ENCODE data around the gene SEPTIN2.
A peak's percentile ranks its signal among the peaks of the same experiment; 100 is the strongest.
"Not testable (repeated sequence)": the region's sequence is repeated elsewhere in the genome, so short reads cannot be mapped to it uniquely, and the experiment has no call there.

Gene SEPTIN2

GRCh38 chr2:241315879-241316631 lies at the start of gene SEPTIN2:
SEPTIN2 (plus strand) TSS chr2:241315925; CDS start chr2:241324233, 8,308 bp downstream.
- DNase-seq (ENCODE audit: low spot score), result peak; percentile 55

DNA sequence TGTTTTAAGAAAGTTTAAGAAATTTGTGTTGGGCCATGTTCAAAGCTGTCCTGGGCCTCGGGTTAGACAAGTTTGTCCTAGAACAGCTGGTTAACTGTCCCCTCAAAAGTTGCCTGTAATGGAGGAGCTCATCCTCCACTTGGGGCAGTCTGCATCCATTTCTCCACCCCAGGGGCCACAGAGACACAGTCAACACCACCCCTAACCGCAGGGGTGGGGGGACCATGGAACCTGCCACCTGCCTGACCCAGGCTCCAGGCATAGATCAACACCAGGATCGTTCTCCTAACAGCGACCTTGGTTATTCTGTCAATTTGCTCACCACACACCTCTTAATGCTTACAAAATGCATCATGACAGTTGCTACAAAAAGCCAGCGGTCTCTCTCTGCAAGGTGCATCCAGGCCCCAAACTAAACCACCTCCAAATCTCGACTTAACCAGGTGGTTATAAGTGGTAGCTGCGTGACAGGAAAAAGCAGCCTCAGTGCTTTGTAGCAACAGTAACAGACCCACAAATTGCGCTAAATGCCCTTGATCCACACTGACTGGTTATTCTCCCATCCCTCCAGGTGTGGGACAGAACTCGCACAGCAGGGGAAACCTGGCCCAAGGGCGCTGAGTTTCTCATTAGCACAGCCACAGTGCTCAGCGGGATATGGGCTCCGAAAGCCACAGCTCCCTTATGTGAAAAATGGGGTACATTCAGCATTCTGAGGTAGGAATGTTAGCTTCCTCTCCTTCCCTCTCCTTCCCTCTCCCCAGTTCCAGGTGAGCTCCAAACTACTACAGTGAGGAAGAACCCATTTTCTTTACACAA lies 48.3 kb upstream of the SEPTIN2 start:
- DNase-seq (ENCODE audit: low spot score), result no peak

DNA sequence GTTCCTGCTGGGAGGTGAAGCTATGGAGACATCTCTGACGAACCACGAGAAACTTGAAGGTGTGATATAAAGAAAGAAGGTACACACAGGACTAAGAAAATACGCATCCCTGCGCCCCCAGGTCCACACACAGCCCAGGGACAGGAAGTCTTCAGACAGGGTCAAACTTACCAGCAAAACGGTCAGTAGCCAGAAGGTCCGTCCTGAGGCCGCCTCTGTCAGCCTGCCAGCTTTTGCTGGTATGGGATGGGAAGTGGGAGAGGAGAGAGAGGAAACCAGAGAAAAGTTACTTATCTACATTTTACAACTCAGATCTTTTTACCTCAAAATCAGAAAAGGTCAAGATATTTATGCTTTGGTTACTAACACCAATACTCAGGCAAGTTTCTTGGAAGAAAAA lies 47.4 kb upstream of the SEPTIN2 start:
- no peak for DNase-seq (ENCODE audit: low spot score)

GRCh38 chr2:241268716-241269445 lies 46.8 kb upstream of the SEPTIN2 start:
- no peak for DNase-seq (ENCODE audit: low spot score)

DNA sequence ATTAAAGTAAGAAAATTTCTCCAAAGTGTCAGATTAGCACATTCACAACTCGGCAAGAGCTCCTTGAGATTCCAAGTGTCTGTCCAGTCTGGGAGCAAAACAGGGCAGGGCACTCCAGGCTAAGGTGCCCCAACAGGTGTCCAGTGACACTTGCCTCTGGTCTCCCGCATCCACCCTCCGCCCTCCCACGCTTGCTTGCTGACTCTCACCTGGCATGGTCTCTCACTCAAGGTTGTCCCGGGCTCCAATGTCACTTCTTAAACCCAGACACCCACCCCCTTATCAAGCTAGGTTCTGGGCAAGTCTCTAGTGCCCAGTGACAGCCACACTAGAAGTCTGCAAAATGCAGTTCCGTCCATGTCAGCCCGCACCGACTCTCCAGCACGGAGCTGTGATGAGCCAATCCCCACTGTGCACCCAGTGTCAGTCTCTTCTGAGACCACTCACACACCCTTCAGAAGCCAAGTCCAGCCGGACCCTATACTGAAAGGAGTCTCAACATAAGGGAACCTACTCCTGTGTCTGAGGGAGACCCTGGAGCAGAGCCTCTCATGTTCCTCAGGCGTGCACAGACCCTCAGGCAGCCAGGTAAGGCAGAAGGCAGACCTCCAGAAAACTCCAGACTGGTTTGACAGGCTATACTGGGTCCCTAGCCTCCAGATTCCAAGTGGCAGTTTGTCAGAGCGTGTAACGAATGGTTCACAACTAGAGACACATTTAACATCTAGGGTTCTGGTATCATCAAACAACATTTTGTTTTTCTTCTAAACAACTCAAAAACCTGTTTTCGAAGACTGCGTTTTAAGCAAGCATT lies 45.8 kb upstream of the SEPTIN2 start:
- no peak for DNase-seq (ENCODE audit: low spot score)

DNA sequence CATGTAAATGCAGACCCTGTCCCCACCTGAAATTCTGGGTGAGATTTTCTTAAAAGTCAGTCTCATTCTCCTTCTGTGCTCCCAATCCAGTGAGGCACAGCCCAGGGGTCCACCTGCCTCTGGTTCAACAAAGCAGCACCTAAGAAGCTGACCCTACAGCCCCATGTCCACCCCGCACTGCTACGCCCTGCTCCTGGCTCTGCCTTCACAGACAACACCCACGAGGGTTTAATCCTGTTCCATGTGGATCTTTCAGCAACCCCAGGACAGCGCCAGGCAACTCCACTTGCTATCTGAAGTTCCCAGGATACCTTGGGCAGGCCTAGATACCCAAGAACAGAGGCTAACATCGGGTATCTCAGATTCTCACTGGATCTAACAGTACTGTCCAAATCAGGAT lies 45.2 kb upstream of the SEPTIN2 start:
- no peak for DNase-seq (ENCODE audit: low spot score)

- no peak for DNase-seq (ENCODE audit: low spot score)
These were observed 43.9 kb upstream of the SEPTIN2 start for GRCh38 chr2:241271706-241272302.

DNA sequence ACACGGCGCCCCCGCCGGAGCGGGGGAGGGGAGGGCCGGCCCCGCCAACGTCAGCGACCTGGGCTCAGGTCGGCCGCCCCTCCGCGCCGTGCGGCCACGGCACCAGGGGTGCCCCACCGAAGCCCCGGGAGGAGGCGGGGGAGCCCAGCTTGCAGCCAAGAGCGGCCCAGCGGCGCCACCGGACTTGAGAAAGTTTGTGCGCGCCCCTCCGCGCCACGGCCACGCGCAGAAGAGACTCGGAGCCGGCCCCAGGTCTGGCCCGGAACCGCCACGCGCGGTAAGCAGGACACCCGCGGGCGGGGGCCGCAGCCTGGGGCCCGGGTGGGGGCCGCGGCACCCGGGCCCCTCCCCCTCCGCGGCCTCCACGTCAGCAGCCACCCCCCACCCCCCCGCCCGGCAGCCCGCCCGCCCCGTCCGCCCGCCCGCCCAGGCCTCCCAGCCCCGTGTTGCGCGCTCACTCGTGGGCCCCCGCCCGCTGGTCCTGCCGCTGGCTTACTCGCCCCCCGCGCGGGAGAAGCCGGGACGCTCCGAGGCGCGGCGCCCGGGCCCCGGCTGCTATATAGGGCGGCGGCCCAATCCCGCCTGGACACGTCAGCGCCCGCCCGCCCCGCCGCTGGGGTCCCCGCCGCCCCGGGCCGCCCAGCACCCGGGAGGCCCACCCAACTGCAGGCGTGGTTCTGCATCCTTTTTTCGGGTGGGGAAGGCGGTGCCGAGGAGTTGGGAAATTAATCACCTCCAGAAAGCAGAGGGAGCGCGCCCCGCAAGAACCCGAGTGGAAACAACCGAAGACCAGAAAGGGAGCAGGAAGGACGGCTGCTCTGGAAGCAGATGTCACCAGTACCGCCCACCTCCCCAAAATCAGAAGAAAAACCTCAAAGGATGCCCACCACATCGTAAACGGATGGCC lies 43.2 kb upstream of the SEPTIN2 start:
- no peak for DNase-seq (ENCODE audit: low spot score)

DNA sequence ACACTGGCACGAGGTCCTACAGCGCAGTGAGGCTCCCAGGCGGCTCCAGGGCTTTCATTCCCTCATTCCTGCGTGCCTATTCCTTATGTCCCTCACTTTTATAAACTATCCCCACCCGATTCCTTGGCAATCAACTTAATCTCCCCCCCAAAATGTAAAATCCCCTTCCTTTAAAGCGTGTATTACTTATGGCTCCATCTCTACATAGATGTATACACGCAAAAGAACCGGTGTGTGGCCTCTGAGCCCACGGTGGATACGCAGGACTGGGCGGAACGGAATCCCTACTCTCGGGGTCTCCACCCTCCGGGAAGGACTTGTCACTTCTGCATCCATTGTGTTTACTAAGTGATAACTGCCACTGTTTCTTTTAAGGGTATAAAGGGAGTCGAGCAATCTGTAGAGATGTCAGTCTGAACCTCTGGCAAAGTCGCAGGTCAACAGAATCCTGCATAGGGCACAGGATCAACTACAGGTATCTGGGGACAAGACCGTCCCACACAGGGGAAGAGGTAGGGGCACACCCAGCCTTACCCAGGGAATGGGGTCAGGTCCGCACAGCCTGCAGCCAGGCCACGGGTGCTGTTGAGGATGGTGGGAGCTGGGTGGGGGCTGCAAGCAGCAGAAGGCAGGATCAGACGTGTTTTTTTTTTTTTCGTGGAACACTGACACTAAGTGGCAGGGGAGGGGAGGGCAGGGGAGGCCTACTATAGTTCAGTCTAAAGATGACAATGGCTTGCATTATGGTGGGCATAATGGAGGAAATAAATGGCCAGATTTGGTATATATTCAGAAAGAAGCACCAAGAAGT lies 42.3 kb upstream of the SEPTIN2 start:
- DNase-seq (ENCODE audit: low spot score), result no peak

DNA sequence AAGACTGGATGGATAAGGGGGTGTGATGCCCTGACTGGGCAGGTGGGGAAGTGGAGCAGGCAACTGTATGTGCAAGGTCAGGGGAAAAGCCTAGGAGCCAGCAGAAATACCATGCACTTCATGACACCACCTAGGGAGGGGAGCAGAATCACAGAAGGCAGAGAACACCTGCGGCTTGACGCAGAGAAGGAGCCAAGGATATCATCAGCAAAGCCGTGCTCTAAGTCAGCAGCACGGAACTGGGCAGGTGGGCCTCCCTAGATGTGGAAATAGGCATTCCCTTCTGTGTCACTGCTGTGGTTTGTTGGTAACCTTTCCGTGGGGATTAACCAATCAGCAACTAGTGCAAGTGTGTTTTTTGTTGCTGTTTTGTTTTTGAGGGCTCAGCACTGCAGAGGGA lies 41.6 kb upstream of the SEPTIN2 start:
- no peak for DNase-seq (ENCODE audit: low spot score)

- DNase-seq (ENCODE audit: low spot score), result no peak
These were observed 40.2 kb upstream of the SEPTIN2 start for GRCh38 chr2:241275504-241275903.

- no peak for DNase-seq (ENCODE audit: low spot score)
These were observed 39.8 kb upstream of the SEPTIN2 start for GRCh38 chr2:241275910-241276309.

DNA sequence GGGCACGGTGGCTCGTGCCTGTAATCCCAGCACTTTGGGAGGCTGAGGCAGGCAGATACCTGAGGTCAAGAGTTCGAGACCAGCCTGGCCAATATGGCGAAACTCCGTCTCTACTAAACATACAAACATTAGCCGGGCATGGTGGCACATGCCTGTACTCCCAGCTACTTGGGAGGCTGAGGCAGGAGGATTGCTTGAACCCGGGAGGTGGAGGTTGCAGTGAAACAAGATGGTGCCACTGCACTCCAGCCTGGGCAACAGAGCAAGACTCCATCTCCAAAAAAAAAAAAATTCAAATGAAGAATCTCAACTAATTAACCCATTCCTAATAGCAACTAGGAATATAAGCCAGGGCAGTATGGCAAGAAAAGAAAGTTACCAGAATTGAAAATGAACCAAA lies 37.4 kb upstream of the SEPTIN2 start:
- DNase-seq (ENCODE audit: low spot score), result not testable (repeated sequence)

- DNase-seq (ENCODE audit: low spot score), result no peak
These were observed 36.3 kb upstream of the SEPTIN2 start for GRCh38 chr2:241279413-241279812.

GRCh38 chr2:241279828-241280227 lies 35.9 kb upstream of the SEPTIN2 start:
- no peak for DNase-seq (ENCODE audit: low spot score)

DNA sequence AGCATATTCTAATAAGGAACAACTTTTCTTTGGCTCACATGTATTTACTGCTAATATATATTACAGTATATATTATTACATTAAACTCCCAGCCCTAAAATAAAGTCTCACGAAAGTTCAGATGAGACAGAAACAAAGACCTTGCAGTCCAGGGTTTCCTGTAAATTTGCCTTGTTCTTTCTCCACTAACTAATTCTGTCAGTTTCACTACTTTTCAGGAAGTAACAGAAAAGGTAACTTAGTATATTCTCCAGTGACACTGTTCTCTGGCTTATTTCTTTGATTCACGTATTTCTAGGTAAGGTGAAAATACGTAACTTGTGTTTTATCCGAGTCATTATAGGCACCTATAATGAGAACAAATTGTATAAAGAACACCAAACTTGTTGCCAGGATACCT lies 35.4 kb upstream of the SEPTIN2 start:
- no peak for DNase-seq (ENCODE audit: low spot score)

GRCh38 chr2:241282555-241282954 lies 33.2 kb upstream of the SEPTIN2 start:
- no peak for DNase-seq (ENCODE audit: low spot score)

- no peak for DNase-seq (ENCODE audit: low spot score)
These were observed 30.1 kb upstream of the SEPTIN2 start for GRCh38 chr2:241285596-241285995.

GRCh38 chr2:241286348-241287090 lies 29.2 kb upstream of the SEPTIN2 start:
- DNase-seq (ENCODE audit: low spot score), result no peak

Data from NAMALWA (cell line).